GM18907 (cell line): ENCODE data around the gene GNB1L.
"Not testable (repeated sequence)": the region's sequence is repeated elsewhere in the genome, so short reads cannot be mapped to it uniquely, and the experiment has no call there.

ENCODE experiments used
- ATAC-seq: cut with Tn5 transposase; IDR thresholded peaks from one replicate; pipeline ENCODE4 v1.9.1; 2021; ENCODE audit warnings: mild to moderate bottlenecking, moderate library complexity; ENCODE audit not compliant: unreplicated experiment

GNB1L gene

DNA sequence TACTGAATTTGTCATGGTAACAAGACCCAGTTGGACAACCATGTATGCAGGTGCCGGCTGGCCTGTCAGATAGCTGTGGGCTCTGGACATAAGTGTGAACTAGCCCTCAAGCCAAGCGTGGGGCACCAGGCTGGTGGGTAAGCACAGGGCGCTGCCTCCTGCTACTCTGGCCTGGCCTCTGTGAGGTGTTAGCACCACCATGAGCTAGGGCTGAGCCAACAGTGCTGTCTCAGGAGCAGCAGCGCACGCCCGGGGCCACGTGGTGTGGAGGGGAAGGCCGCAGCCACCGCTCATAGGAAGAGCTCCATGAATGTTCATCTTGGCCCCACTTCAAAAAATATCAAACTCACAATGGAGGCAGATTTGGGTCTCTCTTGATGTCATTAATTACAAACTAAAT, 35.3 kb upstream of the GNB1L start:
- ATAC-seq, result no peak

DNA sequence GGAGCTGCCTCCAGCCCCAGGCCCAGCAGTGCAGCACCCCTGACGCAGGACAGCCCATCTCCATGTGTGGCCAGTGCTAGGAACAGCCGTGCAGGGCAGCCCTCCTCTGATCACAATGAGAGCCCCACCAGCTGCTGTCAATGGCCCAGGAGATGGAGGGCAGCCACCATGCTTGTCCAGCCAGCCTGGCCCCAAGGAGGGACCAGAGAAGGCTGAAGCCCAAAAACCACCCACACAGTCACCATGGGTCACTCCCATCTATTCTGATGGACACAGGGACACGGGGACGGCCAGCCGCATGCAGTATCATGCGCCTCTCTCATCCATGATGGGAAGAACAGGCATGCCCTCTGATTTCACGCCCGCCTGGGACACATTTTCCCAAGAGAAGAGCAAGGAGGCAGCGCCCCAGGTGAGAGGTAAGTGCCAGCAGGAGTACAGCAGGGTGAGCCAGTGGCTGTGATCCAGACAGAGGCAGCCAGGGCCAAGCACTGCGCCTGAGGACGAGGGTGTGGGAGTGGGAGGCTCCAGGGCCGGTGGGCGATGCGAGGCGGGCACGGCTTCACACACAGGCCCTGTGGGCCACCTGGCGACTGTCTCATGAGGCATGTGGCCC, 33.6 kb upstream of the GNB1L start:
- no peak for ATAC-seq

DNA sequence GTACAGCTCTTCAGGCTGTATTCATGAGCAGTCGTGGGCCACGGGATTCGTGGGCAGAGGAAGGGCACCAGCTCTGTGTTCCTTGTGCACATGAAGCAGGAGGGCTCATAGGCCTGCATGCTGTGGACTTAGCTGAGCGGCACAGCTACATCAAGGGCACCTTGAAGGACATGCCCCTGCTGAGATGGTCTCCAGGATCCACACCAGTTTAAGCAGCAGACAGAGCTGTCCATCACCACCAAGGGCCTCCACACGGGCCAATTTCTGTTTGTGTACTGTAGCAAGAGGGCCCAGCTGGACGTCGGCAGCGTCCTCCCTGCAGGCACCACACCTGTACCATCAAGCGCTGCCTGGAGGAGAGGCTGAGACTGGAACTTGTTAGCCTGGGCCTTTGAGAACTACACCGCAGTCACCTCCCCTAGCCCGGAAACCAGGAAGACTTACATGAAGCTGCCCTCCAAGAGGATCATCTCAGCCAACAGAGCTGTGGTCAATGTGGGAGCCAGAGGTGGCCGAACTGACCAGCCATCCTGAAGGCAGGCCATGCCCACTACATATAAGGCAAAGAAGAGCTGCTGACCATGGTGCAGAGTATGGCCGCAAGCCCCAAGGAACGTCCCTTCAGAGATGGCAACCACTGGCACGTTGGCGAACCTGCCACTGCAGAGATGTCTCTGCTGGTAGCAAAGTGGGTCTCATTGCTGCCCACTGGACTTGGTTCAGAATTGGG, 32.7 kb upstream of the GNB1L start:
- ATAC-seq, result no peak

DNA sequence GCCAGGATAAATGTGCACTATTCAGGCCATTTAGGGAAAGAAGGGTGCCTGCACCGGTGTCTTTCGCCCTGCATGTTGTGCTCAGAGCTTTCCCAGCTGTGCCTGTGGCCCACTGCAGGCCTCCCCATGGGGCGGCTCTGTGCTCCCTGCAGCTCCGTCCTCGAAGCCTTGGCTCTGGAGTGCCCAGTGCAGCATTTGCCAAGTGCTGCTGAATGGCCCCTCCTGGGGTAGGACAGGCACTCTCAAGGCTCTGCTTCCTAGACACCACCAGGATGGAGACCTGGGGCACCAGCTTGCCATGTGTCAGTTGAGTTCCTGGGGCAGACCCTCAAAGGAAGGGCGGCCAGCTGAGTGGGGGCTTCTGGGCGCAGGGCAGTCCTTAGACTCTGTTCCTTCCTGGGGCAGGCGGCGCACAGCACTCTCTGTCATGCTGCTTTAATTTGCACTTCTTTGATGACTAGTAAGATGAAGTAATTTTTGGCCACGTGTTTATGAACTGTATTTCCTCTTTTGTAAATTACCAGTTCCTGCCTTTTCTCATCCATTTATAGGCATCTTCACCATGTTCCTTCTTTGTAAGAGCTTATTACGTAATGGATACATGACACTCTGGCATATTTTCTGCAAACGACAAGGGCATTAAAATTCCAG, 32.1 kb upstream of the GNB1L start:
- no peak for ATAC-seq

DNA sequence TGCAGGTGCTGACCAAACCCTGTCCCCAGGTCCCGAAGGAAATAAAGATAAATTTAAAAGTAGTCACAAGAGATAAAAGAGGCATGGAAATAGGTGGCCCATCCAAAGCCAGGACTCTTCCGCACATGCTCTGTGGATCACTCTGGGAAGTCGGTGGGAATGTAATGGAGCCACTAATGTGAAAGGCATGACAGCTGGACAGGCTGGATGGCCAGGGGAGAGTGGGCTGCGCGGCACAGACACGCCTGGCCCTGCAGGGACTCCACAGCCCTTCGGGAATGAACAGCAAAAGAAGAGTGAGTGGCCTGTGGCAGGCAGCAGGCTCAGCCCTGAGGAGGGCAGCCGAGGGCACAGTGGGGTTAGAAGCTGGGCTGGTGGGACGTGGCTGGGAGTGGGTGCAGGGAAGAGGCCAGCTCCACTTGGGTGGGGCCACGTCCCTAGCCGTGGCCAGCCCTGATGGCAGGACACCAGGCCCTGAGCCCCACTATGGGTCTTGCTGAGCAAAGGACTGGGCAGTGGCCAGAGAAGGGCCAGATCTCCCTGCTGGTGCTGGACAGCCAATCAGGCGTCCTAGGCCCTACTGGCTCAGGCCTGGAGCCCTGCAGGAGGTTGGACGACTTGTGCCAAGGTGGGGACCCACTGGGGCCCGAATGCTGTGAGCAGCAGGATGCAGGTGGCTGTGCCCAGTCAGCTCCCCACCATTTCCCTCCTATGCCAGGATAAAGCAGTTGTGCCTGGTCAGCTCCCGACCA, 31.3 kb upstream of the GNB1L start:
- ATAC-seq, result no peak

DNA sequence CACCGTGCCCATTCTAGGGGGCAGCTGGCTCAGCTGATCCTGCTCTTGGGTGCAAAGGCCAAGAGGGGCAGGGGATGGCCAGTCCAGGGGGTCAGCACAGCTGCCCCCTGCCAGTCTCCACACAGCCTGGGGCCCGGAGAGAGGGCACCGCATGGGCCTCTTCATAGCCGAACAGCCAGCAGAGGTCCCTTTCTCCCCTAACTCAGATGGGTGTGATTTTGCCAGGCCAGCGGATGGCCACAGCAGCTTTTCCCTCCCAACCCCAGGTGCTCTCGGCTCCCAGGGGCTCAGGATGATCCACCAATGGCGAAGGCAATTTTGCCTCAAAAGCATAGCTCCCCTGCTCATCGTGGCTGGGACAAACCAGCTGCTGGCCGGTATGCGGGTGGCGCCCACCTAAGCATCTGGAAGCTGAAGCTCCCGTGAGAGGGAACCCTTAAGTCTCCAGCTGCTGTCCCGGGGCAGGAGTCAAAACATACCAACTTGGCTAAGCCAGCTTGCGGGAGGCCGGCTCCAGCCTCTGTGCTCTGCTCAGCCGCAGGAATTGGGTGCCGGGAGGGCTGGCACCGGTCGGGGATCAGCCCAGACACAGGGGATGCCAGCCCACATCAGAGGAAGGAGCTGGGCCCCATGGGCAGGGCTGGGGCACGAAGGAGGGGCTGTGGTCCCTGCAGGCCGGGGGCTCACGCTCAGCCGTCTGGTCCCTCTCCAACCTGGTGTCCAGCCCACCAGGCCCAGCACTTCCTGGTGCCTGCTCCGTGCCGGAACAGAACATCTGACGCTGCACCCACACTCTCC, 30.5 kb upstream of the GNB1L start:
- ATAC-seq, result no peak

DNA sequence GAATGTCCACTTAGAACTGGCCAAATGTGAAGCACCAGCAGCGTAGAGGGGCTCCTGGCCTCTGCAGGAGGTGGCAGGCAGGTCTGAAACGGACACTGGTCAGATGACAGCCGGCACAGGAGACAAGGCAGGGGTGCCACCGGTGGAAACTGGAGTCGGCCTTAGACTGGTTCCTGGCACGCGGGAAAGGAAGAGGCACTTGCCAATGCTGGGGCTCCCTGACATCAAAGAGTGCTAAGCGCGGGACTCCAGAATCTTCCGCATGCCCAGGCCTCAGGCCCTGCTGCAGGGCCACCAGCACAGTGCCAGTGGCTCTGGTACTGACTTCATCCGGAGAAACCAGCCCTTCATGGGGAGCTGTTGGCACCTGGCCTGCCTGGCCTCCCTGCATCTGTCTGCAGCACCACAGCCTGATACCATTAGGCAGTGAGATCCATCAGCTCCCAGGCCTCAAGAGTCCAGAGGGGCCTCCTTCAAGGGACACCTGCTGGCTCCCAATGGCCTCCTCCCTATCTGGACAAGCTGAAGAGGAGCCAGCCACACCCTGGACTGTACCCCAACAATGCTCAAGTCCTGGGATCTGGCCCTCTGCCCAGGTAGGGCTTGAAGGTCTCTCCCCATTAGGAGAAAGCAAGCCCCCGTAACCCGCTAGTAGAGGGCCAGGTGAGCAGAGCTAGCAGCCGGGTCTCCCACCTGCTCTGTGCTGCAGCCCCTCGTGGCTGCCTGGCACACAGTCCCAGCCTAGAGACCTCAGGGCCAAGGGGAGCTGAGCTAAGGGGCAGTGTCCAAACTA, 29.7 kb upstream of the GNB1L start:
- no peak for ATAC-seq

DNA sequence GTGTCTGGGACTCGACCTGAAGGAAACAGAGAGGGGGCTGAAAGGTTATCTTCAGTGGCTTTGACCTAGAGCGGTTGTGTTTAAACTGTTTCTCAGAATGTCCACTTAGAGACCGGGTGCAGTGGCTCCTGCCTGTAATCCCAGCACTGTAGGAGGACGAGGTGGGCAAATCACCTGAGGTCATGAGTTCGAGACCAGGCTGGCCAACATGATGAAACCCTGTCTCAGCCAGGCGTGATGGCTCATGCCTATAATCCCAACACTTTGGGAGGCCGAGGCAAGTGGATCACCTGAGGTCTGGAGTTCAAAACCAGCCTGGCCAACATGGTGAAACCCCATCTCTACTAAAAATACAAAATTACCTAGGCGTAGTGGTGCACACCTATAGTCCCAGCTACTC, 28.8 kb upstream of the GNB1L start:
- ATAC-seq, result not testable (repeated sequence)

DNA sequence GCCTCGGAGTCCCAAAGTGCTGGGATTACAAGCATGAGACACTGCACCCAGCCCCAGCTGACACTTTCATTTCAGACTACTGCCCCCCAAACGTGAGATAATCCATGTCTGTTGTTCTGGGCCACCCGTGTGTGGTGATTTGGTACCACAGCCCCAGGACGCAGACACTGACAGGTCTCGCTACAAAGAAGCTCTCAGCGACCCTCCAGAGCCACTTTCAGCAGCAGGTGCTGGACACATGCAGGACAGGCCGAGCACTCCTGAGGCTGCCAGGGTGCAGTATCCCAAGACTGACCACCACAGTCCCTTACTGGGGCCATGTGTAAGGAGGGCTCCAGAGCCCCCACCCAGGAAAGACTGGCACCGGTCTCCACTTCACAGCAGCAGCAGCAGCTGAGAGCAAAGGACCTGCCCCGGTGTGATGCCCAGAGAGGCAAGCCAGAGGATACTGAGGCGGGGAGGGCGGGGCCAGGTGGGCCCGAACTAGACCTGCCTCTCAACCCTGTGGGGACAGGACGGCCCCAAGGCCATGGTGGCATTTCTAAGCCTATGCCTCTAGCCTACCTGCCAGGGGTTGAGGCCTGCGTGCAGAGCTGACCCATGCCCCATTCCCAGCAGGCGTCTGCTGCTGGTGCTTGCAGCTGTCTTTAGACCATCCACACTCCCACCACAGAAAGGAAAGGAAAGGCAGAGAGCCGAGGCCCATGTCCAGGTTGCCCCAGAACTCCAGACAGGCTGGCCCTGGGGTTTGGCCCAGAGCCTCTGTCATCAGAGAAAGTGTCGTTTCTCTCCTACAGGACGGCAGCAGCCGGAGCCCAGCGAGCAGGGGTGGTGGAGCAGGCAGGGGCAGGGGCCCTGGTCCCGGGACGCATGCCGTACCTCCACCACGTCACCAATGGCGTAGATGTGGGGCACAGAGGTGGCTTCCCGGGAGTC, 28.0 kb upstream of the GNB1L start:
- no peak for ATAC-seq

DNA sequence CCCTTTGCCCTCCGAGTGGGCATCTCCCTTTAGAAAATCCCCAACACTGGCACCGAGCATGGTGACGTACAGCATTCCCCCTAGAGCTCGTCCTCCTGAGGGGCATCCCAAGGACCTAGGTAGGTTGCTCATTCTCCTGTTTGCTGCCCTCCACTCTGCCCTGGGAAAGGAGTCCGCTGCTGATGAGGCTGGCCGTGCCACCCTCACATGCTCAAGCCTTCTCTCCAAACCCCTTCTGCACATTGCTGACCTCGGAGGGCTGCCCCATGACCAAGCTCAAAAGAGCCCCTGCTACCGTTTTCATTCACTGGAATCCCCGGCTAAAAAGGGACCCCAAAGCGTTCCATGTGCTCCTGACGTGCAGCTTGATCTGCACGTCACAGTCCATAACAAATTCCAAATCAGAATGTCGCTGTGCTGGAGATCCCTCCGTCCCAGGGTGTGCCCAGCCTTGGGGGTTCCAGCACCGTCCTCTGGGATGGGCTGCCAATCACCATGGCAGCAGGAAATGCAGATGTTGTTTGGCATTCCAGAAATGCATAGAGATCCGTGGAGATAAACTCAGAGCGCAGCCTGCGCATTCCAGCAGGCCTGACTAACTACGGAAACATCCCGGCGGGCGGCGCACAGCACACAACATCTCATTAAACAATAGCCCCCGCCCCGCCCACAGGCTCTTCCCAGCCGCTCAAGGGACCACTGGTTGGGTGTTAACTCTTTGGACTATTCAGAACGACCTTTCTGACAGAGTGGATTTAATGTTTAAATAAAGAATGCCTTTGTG, 26.3 kb upstream of the GNB1L start:
- ATAC-seq, result no peak

DNA sequence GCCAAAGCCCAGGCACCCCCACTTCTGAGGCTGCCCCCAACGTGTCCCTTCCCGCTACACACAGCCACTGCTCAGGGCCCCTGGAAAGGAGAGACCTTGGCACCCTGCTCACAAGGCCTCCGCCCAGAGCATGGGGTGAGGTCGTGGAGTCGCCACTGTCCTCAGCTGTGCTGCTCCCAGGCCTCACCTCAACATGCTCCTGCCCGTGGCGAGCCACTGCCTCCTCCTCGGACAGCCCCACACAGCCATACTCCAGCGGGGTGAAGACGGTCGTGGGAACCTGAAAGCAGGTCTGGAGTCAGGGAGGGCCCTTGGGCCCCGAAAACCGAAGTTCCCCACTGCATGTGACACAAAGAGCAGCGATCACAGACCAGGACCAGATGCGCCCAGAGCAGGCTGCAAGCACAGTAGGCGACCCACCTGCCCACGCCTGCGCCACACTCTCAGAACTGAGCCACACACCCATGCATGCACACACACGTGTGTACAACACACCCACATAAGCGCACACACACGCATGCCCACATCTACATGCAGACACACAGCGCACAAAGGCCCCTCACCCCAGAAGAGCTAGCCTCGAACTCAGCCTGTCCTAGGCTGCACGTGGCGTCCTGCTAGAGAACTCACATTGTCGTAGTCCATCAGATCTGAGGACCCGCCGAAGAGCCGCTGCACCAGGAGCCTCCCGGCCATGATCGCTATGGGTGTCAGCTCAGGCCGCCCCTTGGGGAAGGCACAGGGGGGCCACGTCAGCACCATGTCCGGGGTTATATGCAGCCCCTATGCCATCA, 25.5 kb upstream of the GNB1L start:
- ATAC-seq, result no peak

DNA sequence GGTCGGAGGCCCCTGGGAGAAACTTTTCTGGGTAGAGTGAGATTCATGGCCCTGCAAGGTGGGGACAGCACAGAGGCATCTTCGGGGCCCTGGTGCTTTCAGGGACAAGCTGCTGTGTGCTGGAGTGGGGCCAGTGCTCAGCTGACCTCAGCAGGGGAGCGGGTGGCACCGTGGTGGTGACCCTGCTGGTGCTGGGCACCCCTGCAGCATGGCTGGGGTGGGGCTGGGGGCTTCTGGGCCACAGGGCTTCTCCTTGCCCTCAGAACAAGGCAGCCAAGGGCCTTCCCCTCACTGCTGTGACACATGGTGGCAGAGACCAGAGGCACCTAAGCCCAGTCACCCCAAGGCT, 24.9 kb upstream of the GNB1L start:
- ATAC-seq, result no peak

DNA sequence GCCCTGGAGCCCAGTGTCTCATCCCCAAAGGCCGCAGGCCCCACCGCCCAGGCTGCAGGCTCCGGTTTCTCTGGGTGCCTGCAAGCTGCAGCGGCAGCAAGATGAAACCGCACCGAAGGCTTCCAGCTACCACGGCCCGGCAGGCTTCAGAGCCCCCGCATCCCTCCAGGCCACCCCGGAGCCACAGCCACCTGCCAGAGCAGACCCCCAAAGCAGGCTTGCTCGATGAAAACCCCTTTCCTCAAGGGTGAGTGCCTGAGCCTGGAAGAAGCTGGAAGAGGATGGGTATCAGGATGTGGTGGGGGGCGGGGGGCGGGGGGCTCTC, 24.5 kb upstream of the GNB1L start:
- ATAC-seq, result no peak

DNA sequence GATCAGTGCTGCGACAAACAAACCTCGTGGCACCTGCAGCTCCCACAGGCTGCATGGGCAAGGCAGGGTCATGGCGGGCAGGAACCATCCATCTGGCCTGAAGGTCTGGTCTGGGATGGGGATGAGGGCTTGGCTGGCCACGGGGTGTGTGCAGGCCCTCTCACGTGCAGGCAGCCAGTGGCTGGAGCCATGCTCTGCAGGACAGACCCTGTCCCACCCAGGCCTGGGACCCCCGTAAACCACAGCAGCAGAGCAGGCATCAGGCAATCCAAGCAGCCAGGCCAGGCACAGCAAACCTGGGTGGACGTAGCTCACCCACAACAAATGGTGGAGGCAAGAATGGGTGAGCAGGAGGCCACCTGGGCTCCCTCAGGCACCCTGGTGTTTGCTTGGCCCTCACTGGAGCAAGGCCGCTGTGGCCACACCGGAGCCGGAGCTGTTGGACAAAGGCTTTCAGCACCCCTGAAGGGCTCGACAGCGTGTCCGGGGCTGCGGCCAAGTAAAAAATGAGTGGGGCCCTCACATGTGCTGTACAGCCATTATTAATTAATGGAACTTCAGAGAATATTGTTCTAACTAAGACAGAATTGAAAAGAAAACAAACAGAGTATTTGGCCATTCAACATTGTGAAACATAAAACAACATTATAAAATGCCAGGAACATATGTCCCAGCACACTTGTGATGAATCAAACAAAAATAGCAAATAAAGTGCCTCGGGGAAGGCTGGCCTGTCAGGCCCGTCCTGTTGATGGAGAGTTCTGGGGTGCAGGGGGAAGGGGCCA, 24.0 kb upstream of the GNB1L start:
- ATAC-seq, result no peak

DNA sequence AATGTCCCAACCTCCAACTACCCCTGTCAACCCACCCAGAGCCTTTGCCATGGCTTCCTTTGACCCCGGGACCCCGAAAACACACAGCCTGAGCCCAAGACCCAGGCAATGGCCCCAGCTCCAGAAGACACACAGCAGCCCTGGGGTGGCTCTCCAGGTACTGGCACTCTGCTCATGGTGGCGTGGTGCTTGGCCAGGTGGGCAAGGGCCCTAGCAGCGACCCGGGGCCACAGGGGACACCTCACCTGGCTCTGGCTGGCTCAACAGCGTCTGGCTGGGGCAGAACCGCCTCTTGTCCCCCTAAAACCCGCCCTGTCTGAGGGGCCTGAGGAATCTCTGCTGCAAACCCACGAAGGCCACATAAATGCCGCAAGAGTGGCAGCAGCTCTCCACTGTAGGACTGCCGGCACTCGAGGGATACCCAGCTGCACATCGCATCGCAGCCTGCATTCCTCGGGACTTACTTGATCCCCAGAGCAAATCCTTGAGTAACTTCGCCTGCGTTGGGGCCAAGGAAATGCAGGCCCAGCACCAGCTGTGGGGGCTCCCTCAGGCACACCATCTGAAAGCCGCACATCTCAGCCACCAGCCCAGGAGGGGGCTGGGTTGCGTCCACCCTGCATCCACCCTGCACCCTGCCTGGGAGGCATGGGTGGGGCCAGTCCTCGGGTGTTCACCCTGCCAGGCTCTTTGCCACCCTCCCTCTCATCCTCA, 23.1 kb upstream of the GNB1L start:
- ATAC-seq, result no peak

DNA sequence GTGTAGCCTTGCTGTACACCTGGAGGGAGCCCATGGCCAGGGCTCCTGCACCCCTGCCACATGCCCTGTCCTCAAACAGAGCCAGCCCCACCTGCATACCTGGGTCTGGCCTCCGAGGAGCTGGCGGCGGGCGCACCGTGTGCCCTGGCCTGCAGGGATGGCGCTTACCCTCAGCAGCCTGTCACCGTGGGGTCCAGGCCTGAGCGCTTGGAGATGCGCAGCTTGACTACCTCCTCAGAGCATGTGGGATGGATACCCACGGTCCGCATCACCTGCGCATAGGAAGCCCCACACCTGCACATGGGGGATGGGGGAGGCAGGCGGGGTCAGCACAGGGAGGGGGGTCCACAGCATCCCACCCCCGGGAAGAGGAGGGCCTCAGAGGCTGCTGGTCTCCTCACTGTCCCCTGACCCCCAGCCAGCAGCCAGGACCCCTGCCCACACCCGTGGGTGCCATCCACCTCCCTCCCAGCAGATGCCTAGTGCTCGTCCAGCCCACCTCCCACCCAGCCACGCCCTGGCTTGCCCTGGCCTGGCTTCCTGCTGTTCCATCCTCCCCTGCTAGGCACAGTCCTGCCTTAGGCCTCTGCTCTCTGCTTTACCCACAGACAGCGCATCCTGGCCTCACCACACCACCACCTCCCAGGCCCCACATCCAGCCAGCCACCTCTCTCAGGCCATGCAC, 22.4 kb upstream of the GNB1L start:
- no peak for ATAC-seq
